AG04450 (cell line): ENCODE data around the gene BRI3. TPM values are rescaled to one million over a fixed set of nuclear protein-coding genes. Genes with fewer than 3 reads are reported as not detected.

Experiments
- CTCF ChIA-PET: fragments of 300-600, 350-600 bp; formaldehyde crosslinking; extraction: SDS; loops from one replicate; lab custom pipeline; 2022; ENCODE audit warnings: antibody characterized with exemption, inconsistent platforms; lab: Charles Lee
- POLR2A ChIA-PET: fragments of 350-600 bp; formaldehyde crosslinking; extraction: SDS; loops from one replicate; lab custom pipeline; 2021; ENCODE audit warnings: antibody characterized with exemption, inconsistent platforms; lab: Yijun Ruan, JAX
- DNase-seq: peaks from one replicate; pipeline ENCODE4 v3.0.0-alpha.2; 2011; ENCODE audit warnings: low read depth, low spot score
- H3K27ac ChIP-seq: one replicate; pipeline ENCODE4 v1.5.1; 2012; ENCODE audit warnings: low read depth, low read length, control low read depth
- H3K27me3 ChIP-seq: one replicate; pipeline ENCODE4 v1.6.0; 2012; ENCODE audit warnings: low read length; ENCODE audit not compliant: control insufficient read depth, insufficient read depth
- H3K4me3 ChIP-seq: 2 replicates; pipeline ENCODE4 v1.5.1; 2011; ENCODE audit warnings: mild to moderate bottlenecking, low read depth, low read length, control low read depth
- H3K9me3 ChIP-seq: 2 replicates; pipeline ENCODE4 v1.5.1; 2012; ENCODE audit warnings: low read length; ENCODE audit not compliant: control insufficient read depth, insufficient read depth
- CTCF ChIP-seq: IDR thresholded peaks from 2 replicates; pipeline ENCODE4 v1.5.1; 2011; ENCODE audit warnings: low read depth, low read length, control low read depth, inconsistent platforms
- polyA plus RNA-seq: library from polyadenylated mRNA; depleted of rRNA; stranded (reverse); fragments of >200 nt; gene quantifications from 2 replicates; pipeline ENCODE4 v1.2.3, GENCODE V29; 2011

Gene BRI3
- polyA plus RNA-seq, 1 experiment: 91.9 TPM

- Histone ChIP-seq H3K27me3 (no peaks in the 10 kb centered on the region), H3K27ac (peak overlapping the region; percentile 21), H3K9me3 (no peaks in the 10 kb centered on the region; the same call in 1 of the 2 replicates), H3K4me3 (no peak overlapping the region)
- ChIA-PET POLR2A (no interaction called here), CTCF (interaction anchor here (0.7 kb wide), 1 partner anchor 64 kb away, joined by 7 read pairs; no protein-coding TSS in a partner anchor)
- TF ChIP-seq CTCF: no peak
- no peak for DNase-seq
These were observed 7.9 kb downstream of the BRI3 start for GRCh38 chr7:98289333-98289875.

DNA sequence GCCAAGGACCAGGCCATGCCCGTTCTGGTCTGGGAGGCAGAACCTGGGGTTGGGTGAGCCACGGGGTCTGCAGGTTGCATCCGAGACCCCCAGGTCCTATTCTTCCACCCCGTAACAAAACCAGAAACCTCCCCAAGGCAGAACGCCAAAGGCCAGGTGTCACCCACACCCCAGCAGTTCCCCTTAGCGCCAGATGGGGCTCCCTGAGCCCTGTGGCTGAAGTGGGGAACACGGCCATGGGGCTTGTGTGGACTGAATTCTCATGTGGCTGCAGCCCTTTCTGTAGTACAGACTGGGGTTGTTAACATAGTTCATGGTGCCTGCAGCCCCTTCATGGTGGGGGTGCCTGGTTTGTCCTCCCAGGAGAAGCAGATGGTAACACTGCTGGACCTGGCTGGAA is 10.2 kb downstream of the BRI3 start:
- Histone ChIP-seq H3K4me3 (no peak overlapping the region), H3K27ac (peak overlapping the region; percentile 21), H3K9me3 (no peaks in the 10 kb centered on the region; the same call in 1 of the 2 replicates), H3K27me3 (no peaks in the 10 kb centered on the region)
- ChIA-PET CTCF (no interaction called here), POLR2A (no interaction called here)
- peak; percentile 16; the same call in 1 of the 2 replicates for TF ChIP-seq CTCF
- DNase-seq: no peak

- no peaks in the 10 kb centered on the region; the same call in 1 of the 2 replicates for H3K9me3 ChIP-seq
- no peak for DNase-seq
- no peak overlapping the region for H3K27ac ChIP-seq
- H3K27me3 ChIP-seq: no peaks in the 10 kb centered on the region
- H3K4me3 ChIP-seq: no peak overlapping the region
- POLR2A ChIA-PET: interaction anchor here (0.6 kb wide), 1 partner anchor 457 kb away, joined by 3 read pairs; no protein-coding TSS in a partner anchor
- CTCF ChIA-PET: interaction anchor here (0.9 to 1.5 kb wide), 3 partner anchors 452 to 549 kb away, joined by 3 to 4 read pairs (median 3); no protein-coding TSS in a partner anchor
- TF ChIP-seq CTCF: no peak
These were observed 11.8 kb downstream of the BRI3 start for GRCh38 chr7:98293265-98293664.

DNA sequence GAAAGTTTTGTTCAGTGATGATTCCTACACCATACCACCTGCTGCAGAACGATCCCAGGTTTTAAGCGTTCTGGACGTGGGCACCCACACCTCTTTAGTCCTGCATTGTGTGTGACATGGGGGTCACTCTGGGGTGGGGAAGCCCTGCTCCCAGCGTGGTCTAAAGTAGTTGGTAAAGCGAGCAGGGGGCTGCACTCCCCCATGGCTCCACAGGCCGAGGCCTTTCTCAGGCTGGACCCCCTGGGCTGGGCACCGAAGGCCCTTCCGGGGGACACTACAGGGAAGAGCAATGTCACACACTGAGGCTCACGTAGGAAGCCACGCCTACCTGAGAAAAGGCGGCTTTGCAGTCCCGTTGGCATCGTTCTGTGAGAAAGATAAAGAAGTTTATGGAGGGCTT is 12.3 kb downstream of the BRI3 start:
- ChIA-PET CTCF (interaction anchor here (0.7 to 1.6 kb wide), 7 partner anchors 108 to 628 kb away, joined by 3 to 6 read pairs (median 3); partner anchors contain the start of gene BAIAP2L1), POLR2A (no interaction called here)
- Histone ChIP-seq H3K4me3 (no peak overlapping the region), H3K9me3 (no peaks in the 10 kb centered on the region; the same call in 1 of the 2 replicates), H3K27ac (no peak overlapping the region), H3K27me3 (no peaks in the 10 kb centered on the region)
- no peak for DNase-seq
- TF ChIP-seq CTCF: no peak

DNA sequence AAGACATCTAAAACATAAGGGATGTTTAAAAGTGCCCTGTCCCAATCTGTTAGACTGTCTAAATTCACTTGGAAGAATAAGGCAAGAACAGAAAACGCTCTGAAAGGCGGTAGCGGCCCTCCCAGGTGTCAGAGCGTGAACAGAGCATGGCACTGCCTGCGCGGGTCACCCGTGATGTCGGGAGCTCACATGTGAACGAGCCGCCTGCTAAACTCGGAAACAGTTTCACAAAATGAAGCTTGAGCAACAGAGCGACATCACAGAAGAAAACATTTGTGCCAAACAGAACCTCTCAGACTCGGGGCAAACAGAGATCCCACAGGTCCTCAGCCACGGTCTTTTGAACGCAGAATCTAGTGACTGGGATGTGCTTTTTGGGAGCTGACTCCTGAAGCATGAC is 12.8 kb downstream of the BRI3 start:
- Histone ChIP-seq H3K27me3 (no peaks in the 10 kb centered on the region), H3K4me3 (no peak overlapping the region), H3K9me3 (no peaks in the 10 kb centered on the region; the same call in 1 of the 2 replicates), H3K27ac (no peak overlapping the region)
- ChIA-PET POLR2A (no interaction called here), CTCF (interaction anchor here (0.7 to 2.0 kb wide), 10 partner anchors 9 to 627 kb away, joined by 3 to 7 read pairs (median 4); partner anchors contain the start of gene BAIAP2L1)
- TF ChIP-seq CTCF: no peak
- no peak for DNase-seq
